ENCODE results near the gene EVX2. TPM values are rescaled to one million over a fixed set of nuclear protein-coding genes. Genes with fewer than 3 reads are reported as not detected.

EVX2 gene
- total and polyA plus RNA-seq, 9 of the 15 experiments (the other 6 are each of a cell fraction or from before 2014, with no cell fraction given) = not detected

GRCh38 chr2:176120364-176121189 lies 36.8 kb upstream of the EVX2 start:
- no peaks in the 10 kb centered on the region for H3K36me3 ChIP-seq (ENCODE audit: control insufficient read depth, insufficient read depth, low read length)
- no peak overlapping the region for H3K4me2 ChIP-seq (ENCODE audit: insufficient read depth, low read length)
- in situ Hi-C loops (cut with MboI) = no loop called here
- intact Hi-C loops (cut with micrococcal nuclease) = no loop called here
- no peak for DNase-seq (ENCODE audit: extremely low read depth in 1 of 4, low spot score in 3 of 4)
- H2AFZ ChIP-seq (ENCODE audit: low read depth, low read length) = no peak overlapping the region
- H3K27ac ChIP-seq (ENCODE audit: extremely low read depth, low read depth, low read length) = no peak overlapping the region
- WGBS (ENCODE audit: insufficient coverage, low coverage, missing lambda C conversion rate) = under 1% methylated on average over 13 of the region's 13 CpGs
- no peak for ATAC-seq
- no peaks in the 10 kb centered on the region for H3K79me2 ChIP-seq (ENCODE audit: control insufficient read depth, insufficient read depth, low read length)
- peaks cover 3% of the 10 kb centered on the region; the same call in 1 of the 2 replicates for H4K20me1 ChIP-seq (replicated peaks; ENCODE audit: control insufficient read depth, insufficient read depth, low read length)
- H3K9me1 ChIP-seq (ENCODE audit: control insufficient read depth, insufficient read depth, low read length) = no peaks in the 10 kb centered on the region
- ChIA-PET CTCF (ENCODE audit: low intra/inter-chr PET ratio) (no interaction called here), POLR2A (interaction anchor here (1.0 kb wide), 1 partner anchor 434 kb away, joined by 3 read pairs; no protein-coding TSS in a partner anchor)
- peaks cover 86 to 88% of the 10 kb centered on the region in 2 experiments for H3K27me3 ChIP-seq (ENCODE audit: control insufficient read depth in 2 of 2, insufficient read depth in 2 of 2, low read length in 2 of 2)
- TF ChIP-seq DLX4 (CRISPR knock-in tag; IDR thresholded peaks at IDR 0.05) = no peak
- no peak for TF ChIP-seq E2F4 (CRISPR knock-in tag; IDR thresholded peaks at IDR 0.05; ENCODE audit: low read depth)
- TF ChIP-seq FOXK1 (CRISPR knock-in tag; IDR thresholded peaks at IDR 0.05; ENCODE audit: borderline replicate concordance) = no peak
- TF ChIP-seq, protein P1, sequence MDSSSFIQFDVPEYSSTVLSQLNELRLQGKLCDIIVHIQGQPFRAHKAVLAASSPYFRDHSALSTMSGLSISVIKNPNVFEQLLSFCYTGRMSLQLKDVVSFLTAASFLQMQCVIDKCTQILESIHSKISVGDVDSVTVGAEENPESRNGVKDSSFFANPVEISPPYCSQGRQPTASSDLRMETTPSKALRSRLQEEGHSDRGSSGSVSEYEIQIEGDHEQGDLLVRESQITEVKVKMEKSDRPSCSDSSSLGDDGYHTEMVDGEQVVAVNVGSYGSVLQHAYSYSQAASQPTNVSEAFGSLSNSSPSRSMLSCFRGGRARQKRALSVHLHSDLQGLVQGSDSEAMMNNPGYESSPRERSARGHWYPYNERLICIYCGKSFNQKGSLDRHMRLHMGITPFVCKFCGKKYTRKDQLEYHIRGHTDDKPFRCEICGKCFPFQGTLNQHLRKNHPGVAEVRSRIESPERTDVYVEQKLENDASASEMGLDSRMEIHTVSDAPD (CRISPR knock-in tag; IDR thresholded peaks at IDR 0.05) = no peak
- TF ChIP-seq RNF219 (CRISPR knock-in tag; IDR thresholded peaks at IDR 0.05) = no peak
- TF ChIP-seq NFE2 (IDR thresholded peaks at IDR 0.05; ENCODE audit: low read depth) = no peak
- TF ChIP-seq ZNF175 (CRISPR knock-in tag; IDR thresholded peaks at IDR 0.05; ENCODE audit: low read depth) = no peak
- no peak for TF ChIP-seq HDAC3 (IDR thresholded peaks at IDR 0.05; ENCODE audit: borderline replicate concordance, partially characterized antibody)
- TF ChIP-seq GABPA (tag; conservative IDR thresholded peaks at IDR 0.05; ENCODE audit: low read depth) = no peak
- no peak overlapping the region for H3K9ac ChIP-seq (ENCODE audit: insufficient read depth in 1 of 2, low read depth in 2 of 2, low read length in 2 of 2)
- FAIRE-seq = no peak
- no peak overlapping the region for H3K4me3 ChIP-seq
- BruUV-seq (replicated peaks) = no TSS peak
- no peaks in the 10 kb centered on the region for H3K9me3 ChIP-seq (replicated peaks; ENCODE audit: control insufficient read depth, insufficient read depth, low read depth, low read length)
- H3K4me1 ChIP-seq (replicated peaks in 1 of 2; ENCODE audit: control insufficient read depth in 2 of 2, insufficient read depth in 2 of 2, low read length in 2 of 2) = peaks cover 0 to 32% of the 10 kb centered on the region in 2 experiments; a peak in 2 of 5 replicates
